Right lobe of liver (tissue), 4 donors: ENCODE data around the gene ZCCHC17.

Experiments
- CTCF ChIP-seq, 4 donors: fragments of 200-600 bp in 3 of 4; fragments of 450-650 bp in 1 of 4; IDR thresholded peaks; one replicate each; pipeline versions ENCODE4 v1.5.1 to v1.8.0; 2016 to 2022; ENCODE audit warnings: antibody characterized with exemption in 4 of 4, mild to moderate bottlenecking in 2 of 4
- POLR2A ChIP-seq: fragments of 450-650 bp; IDR thresholded peaks from one replicate; pipeline ENCODE4 v1.6.1; 2017; ENCODE audit warnings: antibody characterized with exemption, mild to moderate bottlenecking
- donor health status: DM: no; HTN: no; CAD: no.
- donor health status: DM: no; HTN: no; CAD: no.
- donor health status: DM: no; HTN: yes; CAD: no.

- TF ChIP-seq POLR2A, result no peak
- no peak for TF ChIP-seq CTCF (IDR thresholded peaks at IDR 0.05)
Measured at GRCh38 chr1:31310198-31310597, 13.4 kb downstream of the ZCCHC17 start.
